Tibial artery (tissue), 4 donors: ENCODE results near the gene EFNA5.
"Not testable (repeated sequence)": the region's sequence is repeated elsewhere in the genome, so short reads cannot be mapped to it uniquely, and the experiment has no call there.

Experiments
- DNase-seq, 2 donors: peaks; one replicate each; pipeline ENCODE4 v3.0.0-alpha.2; 2019
- H3K27ac ChIP-seq, 2 donors: fragments of 200-600 bp; sonication (generic) in 1 of 2; 1 replicate in 1 of 2; 2 replicates in 1 of 2; pipeline ENCODE4 v1.5.1; 2018 to 2019; ENCODE audit warnings: mild to moderate bottlenecking in 1 of 2
- H3K27me3 ChIP-seq, 2 donors: fragments of 200-600 bp; sonication (generic) in 1 of 2; one replicate each; pipeline versions ENCODE4 v1.5.1 to v1.6.0; 2016 to 2019
- H3K36me3 ChIP-seq, 3 donors: fragments of 200-600 bp; sonication (generic) in 2 of 3; one replicate each; pipeline ENCODE4 v1.5.1; 2016 to 2019; ENCODE audit warnings: mild to moderate bottlenecking in 2 of 3
- H3K4me1 ChIP-seq, 4 donors: fragments of 200-600 bp; sonication (generic) in 2 of 4; 1 replicate in 3 of 4; 2 replicates in 1 of 4; pipeline ENCODE4 v1.5.1; 2016 to 2019
- H3K4me3 ChIP-seq, 2 donors: fragments of 200-600 bp; sonication (generic) in 1 of 2; 1 replicate in 1 of 2; 2 replicates in 1 of 2; pipeline ENCODE4 v1.5.1; 2018 to 2019; ENCODE audit warnings: mild to moderate bottlenecking in 2 of 2
- H3K9me3 ChIP-seq, 3 donors: fragments of 200-600 bp; sonication (generic) in 1 of 3; one replicate each; pipeline ENCODE4 v1.5.1; 2016 to 2019
- CTCF ChIP-seq, 2 experiments: fragments of 200-600 bp in 1 of 2; fragments of 450-650 bp in 1 of 2; IDR thresholded peaks; one replicate each; pipeline ENCODE4 v1.5.1; 2017 to 2019; ENCODE audit warnings: antibody characterized with exemption in 2 of 2, mild to moderate bottlenecking in 1 of 2, moderate library complexity in 1 of 2
- intact Hi-C: fragments of 100-400 bp; cut with DNase I; formaldehyde crosslinking; loops from one replicate; pipeline ENCODE4 v1.15.0; 2023; ENCODE audit warnings: low total_unique reads

Gene EFNA5

GRCh38 chr5:107458322-107458721, 212.4 kb downstream of the EFNA5 start:
- intact Hi-C loops: no loop called here
- Histone ChIP-seq H3K4me3 (no peak overlapping the region), H3K27ac (no peak overlapping the region), H3K9me3 (no peaks in the 10 kb centered on the region), H3K4me1 (peaks cover 0 to 18% (median 7%) of the 10 kb centered on the region in 4 donors), H3K27me3 (no peaks in the 10 kb centered on the region), H3K36me3 (no peaks in the 10 kb centered on the region)
- no peak for DNase-seq
- no peak for TF ChIP-seq CTCF (IDR thresholded peaks at IDR 0.05)

- no peak overlapping the region for H3K27ac ChIP-seq
- intact Hi-C loops: no loop called here
- no peak overlapping the region for H3K4me3 ChIP-seq
- no peaks in the 10 kb centered on the region for H3K9me3 ChIP-seq
- H3K4me1 ChIP-seq: peaks cover 0 to 18% (median 7%) of the 10 kb centered on the region in 4 donors
- DNase-seq: no peak
- H3K27me3 ChIP-seq: no peaks in the 10 kb centered on the region
- no peak for TF ChIP-seq CTCF (IDR thresholded peaks at IDR 0.05)
- H3K36me3 ChIP-seq: no peaks in the 10 kb centered on the region
Observed at GRCh38 chr5:107457881-107458280, 212.9 kb downstream of the EFNA5 start.

GRCh38 chr5:107457138-107457537, 213.6 kb downstream of the EFNA5 start:
- TF ChIP-seq CTCF (IDR thresholded peaks at IDR 0.05): no peak
- no peak for DNase-seq
- Histone ChIP-seq H3K4me3 (no peak overlapping the region), H3K9me3 (no peaks in the 10 kb centered on the region), H3K27me3 (no peaks in the 10 kb centered on the region), H3K27ac (no peak overlapping the region), H3K4me1 (peaks cover 0 to 18% (median 7%) of the 10 kb centered on the region in 4 donors), H3K36me3 (no peaks in the 10 kb centered on the region)
- intact Hi-C loops: no loop called here

- no peak for TF ChIP-seq CTCF (IDR thresholded peaks at IDR 0.05)
- no peaks in the 10 kb centered on the region for H3K27me3 ChIP-seq
- peaks cover 0 to 18% (median 7%) of the 10 kb centered on the region in 4 donors for H3K4me1 ChIP-seq
Observed at GRCh38 chr5:107456281-107456715, 214.4 kb downstream of the EFNA5 start.

GRCh38 chr5:107455111-107455544, 215.6 kb downstream of the EFNA5 start:
- intact Hi-C loops: no loop called here
- Histone ChIP-seq H3K4me3 (no peak overlapping the region), H3K27ac (no peak overlapping the region), H3K9me3 (no peaks in the 10 kb centered on the region), H3K36me3 (no peaks in the 10 kb centered on the region), H3K4me1 (peaks cover 0 to 18% (median 7%) of the 10 kb centered on the region in 4 donors), H3K27me3 (no peaks in the 10 kb centered on the region)
- no peak for TF ChIP-seq CTCF (IDR thresholded peaks at IDR 0.05)
- DNase-seq: no peak

More at GRCh38 chr5:107456281-107456715, 214.4 kb downstream of the EFNA5 start:
- no peak for DNase-seq
- Histone ChIP-seq H3K9me3 (no peaks in the 10 kb centered on the region), H3K36me3 (no peaks in the 10 kb centered on the region), H3K27ac (no peak overlapping the region), H3K4me3 (no peak overlapping the region)
- intact Hi-C loops: no loop called here

- not testable (repeated sequence) for H3K9me3 ChIP-seq
Observed at GRCh38 chr5:107451827-107452226, 218.9 kb downstream of the EFNA5 start.

More at GRCh38 chr5:107451827-107452226, 218.9 kb downstream of the EFNA5 start:
- intact Hi-C loops, DNase-seq, H3K4me3 ChIP-seq, H3K27me3 ChIP-seq, H3K36me3 ChIP-seq, H3K27ac ChIP-seq: not testable (repeated sequence)
- peaks cover 0 to 18% (median 7%) of the 10 kb centered on the region in 4 donors for H3K4me1 ChIP-seq
